Lower leg skin (tissue), 3 donors: ENCODE data around the gene CD300LG.

Source experiments
- POLR2A ChIP-seq, 2 donors: fragments of 450-650 bp; IDR thresholded peaks; one replicate each; pipeline ENCODE4 v1.6.1; 2016 to 2017; ENCODE audit warnings: antibody characterized with exemption in 2 of 2, mild to moderate bottlenecking in 1 of 2, moderate library complexity in 1 of 2
- TF ChIP-seq, protein P1 (sequence below), 3 donors: fragments of 450-650 bp; IDR thresholded peaks; one replicate each; pipeline ENCODE4 v1.5.1; 2016; ENCODE audit warnings: antibody characterized with exemption in 3 of 3, mild to moderate bottlenecking in 3 of 3, moderate library complexity in 2 of 3

DNA sequence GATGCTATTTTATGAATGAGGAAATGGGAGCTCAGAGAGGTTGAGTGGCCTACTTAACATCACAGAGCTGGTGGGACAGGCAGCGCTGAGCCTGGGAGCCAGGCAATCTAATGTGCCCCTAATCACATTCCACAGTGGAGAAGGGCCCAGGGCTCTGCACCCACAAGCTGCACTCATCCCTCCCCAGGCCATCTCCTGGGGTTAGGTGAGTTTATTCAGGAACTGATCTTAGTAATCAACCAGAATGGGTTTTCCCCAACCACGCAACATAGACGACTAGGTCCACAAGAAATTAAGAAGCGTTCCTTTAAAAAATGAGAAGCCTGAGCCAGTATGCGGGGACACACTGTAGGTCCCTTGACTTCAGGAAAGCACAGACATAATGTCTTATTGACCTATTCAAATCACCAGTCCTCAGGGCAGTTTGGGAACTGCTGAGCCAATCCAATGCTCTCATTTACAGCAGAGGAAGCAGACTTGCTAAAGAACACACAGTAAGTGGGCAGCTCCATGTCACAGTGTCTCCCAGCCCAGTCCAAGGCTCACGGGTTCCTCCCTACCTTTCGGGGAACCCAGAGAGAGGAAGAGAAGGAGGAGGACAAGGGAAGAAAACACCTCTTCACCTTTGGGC is 16.4 kb upstream of the CD300LG start:
- TF ChIP-seq, protein P1, sequence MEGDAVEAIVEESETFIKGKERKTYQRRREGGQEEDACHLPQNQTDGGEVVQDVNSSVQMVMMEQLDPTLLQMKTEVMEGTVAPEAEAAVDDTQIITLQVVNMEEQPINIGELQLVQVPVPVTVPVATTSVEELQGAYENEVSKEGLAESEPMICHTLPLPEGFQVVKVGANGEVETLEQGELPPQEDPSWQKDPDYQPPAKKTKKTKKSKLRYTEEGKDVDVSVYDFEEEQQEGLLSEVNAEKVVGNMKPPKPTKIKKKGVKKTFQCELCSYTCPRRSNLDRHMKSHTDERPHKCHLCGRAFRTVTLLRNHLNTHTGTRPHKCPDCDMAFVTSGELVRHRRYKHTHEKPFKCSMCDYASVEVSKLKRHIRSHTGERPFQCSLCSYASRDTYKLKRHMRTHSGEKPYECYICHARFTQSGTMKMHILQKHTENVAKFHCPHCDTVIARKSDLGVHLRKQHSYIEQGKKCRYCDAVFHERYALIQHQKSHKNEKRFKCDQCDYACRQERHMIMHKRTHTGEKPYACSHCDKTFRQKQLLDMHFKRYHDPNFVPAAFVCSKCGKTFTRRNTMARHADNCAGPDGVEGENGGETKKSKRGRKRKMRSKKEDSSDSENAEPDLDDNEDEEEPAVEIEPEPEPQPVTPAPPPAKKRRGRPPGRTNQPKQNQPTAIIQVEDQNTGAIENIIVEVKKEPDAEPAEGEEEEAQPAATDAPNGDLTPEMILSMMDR (IDR thresholded peaks at IDR 0.05) = no peak
- TF ChIP-seq POLR2A (IDR thresholded peaks at IDR 0.05) = no peak
